ENCODE data around the gene RHBDL3.

GRCh38 chr17:32253117-32253611 lies 12.5 kb upstream of the RHBDL3 start:
- TF ChIP-seq, protein P1, sequence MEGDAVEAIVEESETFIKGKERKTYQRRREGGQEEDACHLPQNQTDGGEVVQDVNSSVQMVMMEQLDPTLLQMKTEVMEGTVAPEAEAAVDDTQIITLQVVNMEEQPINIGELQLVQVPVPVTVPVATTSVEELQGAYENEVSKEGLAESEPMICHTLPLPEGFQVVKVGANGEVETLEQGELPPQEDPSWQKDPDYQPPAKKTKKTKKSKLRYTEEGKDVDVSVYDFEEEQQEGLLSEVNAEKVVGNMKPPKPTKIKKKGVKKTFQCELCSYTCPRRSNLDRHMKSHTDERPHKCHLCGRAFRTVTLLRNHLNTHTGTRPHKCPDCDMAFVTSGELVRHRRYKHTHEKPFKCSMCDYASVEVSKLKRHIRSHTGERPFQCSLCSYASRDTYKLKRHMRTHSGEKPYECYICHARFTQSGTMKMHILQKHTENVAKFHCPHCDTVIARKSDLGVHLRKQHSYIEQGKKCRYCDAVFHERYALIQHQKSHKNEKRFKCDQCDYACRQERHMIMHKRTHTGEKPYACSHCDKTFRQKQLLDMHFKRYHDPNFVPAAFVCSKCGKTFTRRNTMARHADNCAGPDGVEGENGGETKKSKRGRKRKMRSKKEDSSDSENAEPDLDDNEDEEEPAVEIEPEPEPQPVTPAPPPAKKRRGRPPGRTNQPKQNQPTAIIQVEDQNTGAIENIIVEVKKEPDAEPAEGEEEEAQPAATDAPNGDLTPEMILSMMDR (conservative IDR thresholded peaks at IDR 0.05; ENCODE audit: low read depth, low read length) = peak; percentile 76
- TF ChIP-seq EZH2 (IDR thresholded peaks at IDR 0.05; ENCODE audit: borderline replicate concordance, low read depth, low read length, poor library complexity, severe bottlenecking) = no peak

Data from A673 (cell line).